Breast epithelium (tissue), 4 donors: ENCODE measurements around the gene PLXNA4. TPM values are rescaled to one million over a fixed set of nuclear protein-coding genes. Genes with fewer than 3 reads are reported as not detected.

ENCODE experiments used
- DNase-seq, 2 donors: peaks; one replicate each; pipeline ENCODE4 v3.0.0-alpha.2; 2019; ENCODE audit warnings: low spot score in 2 of 2
- H3K27ac ChIP-seq, 2 donors: fragments of 200-600 bp; sonication (generic) in 1 of 2; one replicate each; pipeline ENCODE4 v1.5.1; 2016 to 2019; ENCODE audit warnings: mild to moderate bottlenecking in 1 of 2
- H3K27me3 ChIP-seq, 2 donors: fragments of 200-600 bp; sonication (generic) in 1 of 2; one replicate each; pipeline versions ENCODE4 v1.5.1 to v1.6.0; 2017 to 2019; ENCODE audit warnings: control low read depth in 1 of 2, mild to moderate bottlenecking in 1 of 2
- H3K36me3 ChIP-seq: fragments of 200-600 bp; one replicate; pipeline ENCODE4 v1.5.1; 2019
- H3K4me1 ChIP-seq, 2 donors: fragments of 200-600 bp; sonication (generic); one replicate each; pipeline ENCODE4 v1.5.1; 2016 to 2019; ENCODE audit warnings: control low read depth in 1 of 2
- H3K4me3 ChIP-seq, 3 donors: fragments of 200-600 bp; sonication (generic); 1 replicate in 2 of 3; 2 replicates in 1 of 3; pipeline ENCODE4 v1.5.1; 2016 to 2019; ENCODE audit warnings: mild to moderate bottlenecking in 3 of 3, moderate library complexity in 2 of 3
- H3K9me3 ChIP-seq, 2 donors: fragments of 200-600 bp; sonication (generic) in 1 of 2; one replicate each; pipeline ENCODE4 v1.5.1; 2016 to 2019; ENCODE audit warnings: control low read depth in 1 of 2
- CTCF ChIP-seq, 3 donors: fragments of 450-650 bp; IDR thresholded peaks; one replicate each; pipeline ENCODE4 v1.5.1; 2016 to 2017; ENCODE audit warnings: antibody characterized with exemption in 3 of 3, mild to moderate bottlenecking in 3 of 3, moderate library complexity in 3 of 3
- POLR2A ChIP-seq: fragments of 450-650 bp; IDR thresholded peaks from one replicate; pipeline ENCODE4 v1.6.1; 2016; ENCODE audit warnings: antibody characterized with exemption, mild to moderate bottlenecking, moderate library complexity
- POLR2AphosphoS5 ChIP-seq, 3 donors: sonication (generic); formaldehyde crosslinking; IDR thresholded peaks; one replicate each; pipeline ENCODE4 v1.6.1; 2017; ENCODE audit warnings: antibody characterized with exemption in 3 of 3
- intact Hi-C: fragments of 100-400 bp; cut with DNase I; formaldehyde crosslinking; loops from one replicate; pipeline ENCODE4 v1.15.1; 2023; ENCODE audit warnings: low total_unique reads
- total RNA-seq, 3 donors: library from RNA; depleted of rRNA; stranded (reverse); fragments of >200 nt; gene quantifications; one replicate each; pipeline ENCODE4 v1.1.0, GENCODE V29; 2016

PLXNA4 gene
- total RNA-seq, 3 donors from 2014 or later, result 7.2 to 32.5 (median 26.2) TPM

- DNase-seq, result no peak
- intact Hi-C loops, result no loop called here
- Histone ChIP-seq H3K27me3 (no peaks in the 10 kb centered on the region), H3K36me3 (no peaks in the 10 kb centered on the region), H3K27ac (no peak overlapping the region), H3K4me3 (no peak overlapping the region), H3K4me1 (peaks cover 0 to 10% of the 10 kb centered on the region in 2 donors), H3K9me3 (no peaks in the 10 kb centered on the region)
- TF ChIP-seq POLR2A, result no peak
- no peak for TF ChIP-seq CTCF (IDR thresholded peaks at IDR 0.05)
- TF ChIP-seq POLR2AphosphoS5 (IDR thresholded peaks at IDR 0.05), result no peak
Observed at GRCh38 chr7:132247995-132248618, 328.2 kb downstream of the PLXNA4 start.

GRCh38 chr7:132246591-132246990, 329.7 kb downstream of the PLXNA4 start:
- no peak for TF ChIP-seq POLR2A
- no peak for TF ChIP-seq CTCF (IDR thresholded peaks at IDR 0.05)
- TF ChIP-seq POLR2AphosphoS5 (IDR thresholded peaks at IDR 0.05), result no peak
- intact Hi-C loops, result no loop called here

GRCh38 chr7:132245539-132245938, 330.7 kb downstream of the PLXNA4 start:
- H3K27ac ChIP-seq, result no peak overlapping the region
- no peak for DNase-seq
- intact Hi-C loops, result no loop called here
- TF ChIP-seq POLR2A, result no peak
- TF ChIP-seq CTCF (IDR thresholded peaks at IDR 0.05), result no peak
- TF ChIP-seq POLR2AphosphoS5 (IDR thresholded peaks at IDR 0.05), result no peak
- no peaks in the 10 kb centered on the region for H3K9me3 ChIP-seq
- no peaks in the 10 kb centered on the region for H3K36me3 ChIP-seq
- H3K4me1 ChIP-seq, result peaks cover 0 to 9% of the 10 kb centered on the region in 2 donors
- no peaks in the 10 kb centered on the region for H3K27me3 ChIP-seq
- H3K4me3 ChIP-seq, result no peak overlapping the region

More at GRCh38 chr7:132246591-132246990, 329.7 kb downstream of the PLXNA4 start:
- H3K36me3 ChIP-seq, result no peaks in the 10 kb centered on the region
- no peaks in the 10 kb centered on the region for H3K27me3 ChIP-seq
- DNase-seq, result no peak
- no peaks in the 10 kb centered on the region for H3K9me3 ChIP-seq
- no peak overlapping the region for H3K4me3 ChIP-seq
- H3K4me1 ChIP-seq, result peaks cover 0 to 10% of the 10 kb centered on the region in 2 donors
- H3K27ac ChIP-seq, result no peak overlapping the region

GRCh38 chr7:132244903-132245480, 331.3 kb downstream of the PLXNA4 start:
- Histone ChIP-seq H3K4me1 (peaks cover 0 to 3% of the 10 kb centered on the region in 2 donors), H3K27ac (no peak overlapping the region)
- no peak for TF ChIP-seq POLR2A
- no peak for TF ChIP-seq POLR2AphosphoS5 (IDR thresholded peaks at IDR 0.05)
- no peak for TF ChIP-seq CTCF (IDR thresholded peaks at IDR 0.05)

GRCh38 chr7:132243463-132243862, 332.8 kb downstream of the PLXNA4 start:
- Histone ChIP-seq H3K27ac (no peak overlapping the region), H3K4me3 (no peak overlapping the region), H3K9me3 (no peaks in the 10 kb centered on the region), H3K4me1 (no peaks in the 10 kb centered on the region), H3K27me3 (no peaks in the 10 kb centered on the region), H3K36me3 (no peaks in the 10 kb centered on the region)
- intact Hi-C loops, result no loop called here
- TF ChIP-seq POLR2AphosphoS5 (IDR thresholded peaks at IDR 0.05) (no peak), POLR2A (no peak), CTCF (IDR thresholded peaks at IDR 0.05) (no peak)
- DNase-seq, result no peak

More at GRCh38 chr7:132244903-132245480, 331.3 kb downstream of the PLXNA4 start:
- Histone ChIP-seq H3K4me3 (no peak overlapping the region), H3K27me3 (no peaks in the 10 kb centered on the region), H3K36me3 (no peaks in the 10 kb centered on the region), H3K9me3 (no peaks in the 10 kb centered on the region)
- no peak for DNase-seq
- intact Hi-C loops, result no loop called here
